ENCODE measurements around the gene PDGFRB.

Gene PDGFRB

GRCh38 chr5:150149618-150150017 lies 6.0 kb downstream of the PDGFRB start:
- no peak for TF ChIP-seq CTCF (IDR thresholded peaks at IDR 0.05; ENCODE audit: control insufficient read depth, insufficient read depth, low read depth, low read length, missing control alignments)
- no peak for DNase-seq (ENCODE audit: low read depth)
- no peak overlapping the region for H3K4me3 ChIP-seq (ENCODE audit: control insufficient read depth, low read depth, low read length)

GRCh38 chr5:150148117-150148927 lies 7.3 kb downstream of the PDGFRB start:
- no peak for DNase-seq (ENCODE audit: low read depth)
- H3K4me3 ChIP-seq (ENCODE audit: control insufficient read depth, low read depth, low read length), result no peak overlapping the region
- no peak for TF ChIP-seq CTCF (IDR thresholded peaks at IDR 0.05; ENCODE audit: control insufficient read depth, insufficient read depth, low read depth, low read length, missing control alignments)

- H3K4me3 ChIP-seq (ENCODE audit: control insufficient read depth, low read depth, low read length), result no peak overlapping the region
- DNase-seq (ENCODE audit: low read depth), result no peak
- no peak for TF ChIP-seq CTCF (IDR thresholded peaks at IDR 0.05; ENCODE audit: control insufficient read depth, insufficient read depth, low read depth, low read length, missing control alignments)
Measured at GRCh38 chr5:150147670-150148069, 8.0 kb downstream of the PDGFRB start.

- H3K4me3 ChIP-seq (ENCODE audit: control insufficient read depth, low read depth, low read length), result no peak overlapping the region
- no peak for DNase-seq (ENCODE audit: low read depth)
- no peak for TF ChIP-seq CTCF (IDR thresholded peaks at IDR 0.05; ENCODE audit: control insufficient read depth, insufficient read depth, low read depth, low read length, missing control alignments)
Measured at GRCh38 chr5:150146862-150147601, 8.6 kb downstream of the PDGFRB start.

GRCh38 chr5:150146235-150146634 lies 9.4 kb downstream of the PDGFRB start:
- TF ChIP-seq CTCF (IDR thresholded peaks at IDR 0.05; ENCODE audit: control insufficient read depth, insufficient read depth, low read depth, low read length, missing control alignments), result no peak
- H3K4me3 ChIP-seq (ENCODE audit: control insufficient read depth, low read depth, low read length), result no peak overlapping the region
- no peak for DNase-seq (ENCODE audit: low read depth)

- no peak overlapping the region for H3K4me3 ChIP-seq (ENCODE audit: control insufficient read depth, low read depth, low read length)
- TF ChIP-seq CTCF (IDR thresholded peaks at IDR 0.05; ENCODE audit: control insufficient read depth, insufficient read depth, low read depth, low read length, missing control alignments), result no peak
- DNase-seq (ENCODE audit: low read depth), result no peak
Measured at GRCh38 chr5:150144879-150145278, 10.8 kb downstream of the PDGFRB start.
